Adrenal gland (tissue), 12 donors: ENCODE data around the gene SERTAD2. TPM values are rescaled to one million over a fixed set of nuclear protein-coding genes. Genes with fewer than 3 reads are reported as not detected.

Experiments
- DNase-seq, 7 donors: peaks; one replicate each; pipeline ENCODE4 v3.0.0-alpha.2; 2019 to 2020
- H3K27ac ChIP-seq, 5 donors: fragments of 200-600 bp; sonication (generic) in 4 of 5; 1 replicate in 3 of 5; 2 replicates in 2 of 5; pipeline versions ENCODE4 v1.5.1 to v1.8.0; 2016 to 2020; ENCODE audit warnings: mild to moderate bottlenecking in 1 of 5
- H3K27me3 ChIP-seq: fragments of 200-600 bp; 2 replicates; pipeline ENCODE4 v1.8.0; 2021
- H3K36me3 ChIP-seq, 2 donors: fragments of 200-600 bp; replicated peaks in 1 of 2; 1 replicate in 1 of 2; 2 replicates in 1 of 2; pipeline versions ENCODE4 v1.5.1 to v1.8.0; 2018 to 2022
- H3K4me1 ChIP-seq, 2 donors: fragments of 200-600 bp; replicated peaks in 1 of 2; 1 replicate in 1 of 2; 2 replicates in 1 of 2; pipeline versions ENCODE4 v1.5.1 to v1.8.0; 2018 to 2021
- H3K4me3 ChIP-seq, 4 donors: fragments of 200-600 bp; sonication (generic) in 3 of 4; one replicate each; pipeline ENCODE4 v1.5.1; 2016 to 2018
- H3K9me3 ChIP-seq, 3 donors: fragments of 200-600 bp; sonication (generic) in 1 of 3; replicated peaks in 1 of 3; 1 replicate in 2 of 3; 2 replicates in 1 of 3; pipeline versions ENCODE4 v1.5.1 to v1.8.0; 2016 to 2021
- CTCF ChIP-seq, 6 experiments: fragments of 450-650 bp in 4 of 6; fragments of 200-600 bp in 2 of 6; sonication (generic) in 1 of 6; IDR thresholded peaks; 1 replicate in 5 of 6; 2 replicates in 1 of 6; pipeline versions ENCODE4 v1.5.1 to v1.8.0; 2016 to 2021; ENCODE audit warnings: antibody characterized with exemption in 6 of 6, mild to moderate bottlenecking in 2 of 6, moderate library complexity in 1 of 6
- POLR2A ChIP-seq, 2 donors: fragments of 450-650 bp; IDR thresholded peaks; one replicate each; pipeline ENCODE4 v1.6.1; 2017; ENCODE audit warnings: antibody characterized with exemption in 2 of 2, mild to moderate bottlenecking in 2 of 2, moderate library complexity in 1 of 2
- WGBS, 4 donors: extraction: QIAGEN DNeasy Blood & Tissue Kit in 2 of 4; methylation state at CpG; one replicate each; pipeline versions ENCODE4 v1.1.5 to v1.1.7; 2013 to 2017; 5-methylcytosine and 5-hydroxymethylcytosine counted together
- intact Hi-C, 2 donors: fragments of 100-400 bp; cut with DNase I; formaldehyde crosslinking; loops; one replicate each; pipeline versions ENCODE4 v1.14.1 to v1.15.0; 2022 to 2023
- polyA plus RNA-seq, 3 donors: library from polyadenylated mRNA; stranded (reverse); fragments of 200-250 nt in 2 of 3; fragments of 350-450 nt in 1 of 3; fragmentation: Illumina TruSeq in 1 of 3; extraction: RNeasy Lipid Tissue Mini Kit (QIAGEN cat#74804) in 1 of 3; gene quantifications; one replicate each; pipeline ENCODE4 v1.2.3, GENCODE V29; 2013 to 2014
- total RNA-seq, 9 donors: library from RNA; depleted of rRNA in 4 of 9; stranded (reverse); fragments of >200 nt in 4 of 9; fragments of 120-200 nt in 1 of 9; fragmentation: NEBNext Ultra II Directional in 1 of 9; extraction: Animal tissue kit (Norgen Biotek cat#: 25700) in 1 of 9; gene quantifications; one replicate each; pipeline versions ENCODE4 v1.1.0 to v1.2.4, GENCODE V29; 2013 to 2023
- donor health status: healthy with polysubstance abuse.
- donor health status: Bipolar disorder and iron deficiency.
- donor health status: DM: yes; HTN: yes; CAD: no.
- donor health status: DM: no; HTN: no; CAD: no.
- donor health status: DM: no; HTN: no; CAD: no.
- donor health status: DM: yes; HTN: yes; CAD: no.

SERTAD2 gene
- total and polyA plus RNA-seq, 12 donors: 5.1 to 18.3 (median 11.3) TPM

GRCh38 chr2:64649626-64650025, 4.1 kb downstream of the SERTAD2 start:
- peak in 2 of 7 donors; percentile 24 to 56 for DNase-seq
- 67 to 75% (median 69%) methylated on average over 4 to 5 of the region's 5 CpGs for WGBS, 4 donors
- Histone ChIP-seq H3K27me3 (no peaks in the 10 kb centered on the region), H3K36me3 (no peaks in the 10 kb centered on the region), H3K4me3 (no peak overlapping the region), H3K4me1 (peaks cover 29 to 53% of the 10 kb centered on the region in 2 donors), H3K9me3 (no peaks in the 10 kb centered on the region), H3K27ac (peak overlapping the region in 3 of 5 donors; percentile 2 to 18 (median 10))
- intact Hi-C loops: loop anchor here (5.0 to 10.0 kb wide), 4 partner anchors 55 to 218 kb away; no protein-coding TSS in a partner anchor
- TF ChIP-seq POLR2A (IDR thresholded peaks at IDR 0.05): no peak

GRCh38 chr2:64649013-64649484, 4.7 kb downstream of the SERTAD2 start:
- no peak overlapping the region for H3K4me3 ChIP-seq
- intact Hi-C loops: loop anchor here (10.0 kb wide), 2 partner anchors 54 to 116 kb away; no protein-coding TSS in a partner anchor
- no peaks in the 10 kb centered on the region for H3K27me3 ChIP-seq
- peak in 4 of 7 donors; percentile 22 to 60 (median 50) for DNase-seq
- no peaks in the 10 kb centered on the region for H3K36me3 ChIP-seq
- H3K9me3 ChIP-seq: no peaks in the 10 kb centered on the region
- no peak for TF ChIP-seq POLR2A (IDR thresholded peaks at IDR 0.05)
- TF ChIP-seq CTCF (IDR thresholded peaks at IDR 0.05): no peak
- peaks cover 35 to 57% of the 10 kb centered on the region in 2 donors for H3K4me1 ChIP-seq
- WGBS, 4 donors: 44 to 76% (median 62%) methylated on average over 6 of the region's 6 CpGs
- H3K27ac ChIP-seq: peak overlapping the region in 3 of 5 donors; percentile 2 to 18 (median 10)

- Histone ChIP-seq H3K27ac (peak overlapping the region in 3 of 5 donors; percentile 11 to 94 (median 93)), H3K4me1 (peaks cover 37 to 72% of the 10 kb centered on the region in 2 donors), H3K4me3 (peak overlapping the region in 1 of 4 donors; percentile 59), H3K27me3 (no peaks in the 10 kb centered on the region), H3K36me3 (no peaks in the 10 kb centered on the region), H3K9me3 (no peaks in the 10 kb centered on the region)
- TF ChIP-seq POLR2A (IDR thresholded peaks at IDR 0.05) (no peak), CTCF (IDR thresholded peaks at IDR 0.05) (peak; percentile 83 to 97 (median 90))
- intact Hi-C loops: loop anchor here (2.0 to 10.0 kb wide), 3 partner anchors 51 to 219 kb away; no protein-coding TSS in a partner anchor
- DNase-seq: peak; percentile 71 to 94 (median 86)
- 7 to 10% (median 8%) methylated on average over 9 of the region's 9 CpGs for WGBS, 4 donors
These were observed 7.5 kb downstream of the SERTAD2 start for GRCh38 chr2:64646007-64646880.

GRCh38 chr2:64644458-64645382, 9.0 kb downstream of the SERTAD2 start:
- Histone ChIP-seq H3K27me3 (no peaks in the 10 kb centered on the region), H3K4me3 (peak overlapping the region in 2 of 4 donors; percentile 23 to 59), H3K9me3 (no peaks in the 10 kb centered on the region), H3K36me3 (no peaks in the 10 kb centered on the region), H3K4me1 (peaks cover 36 to 84% of the 10 kb centered on the region in 2 donors), H3K27ac (peak overlapping the region; percentile 69 to 94 (median 93))
- intact Hi-C loops: loop anchor here (10.0 kb wide), 2 partner anchors 50 to 120 kb away; no protein-coding TSS in a partner anchor
- 1 to 2% (median 2%) methylated on average over 19 to 31 of the region's 31 CpGs for WGBS, 4 donors
- TF ChIP-seq POLR2A (IDR thresholded peaks at IDR 0.05): peak; percentile 68 to 86
- TF ChIP-seq CTCF (IDR thresholded peaks at IDR 0.05): peak in 2 of 6 experiments; percentile 10 to 23
- DNase-seq: peak; percentile 60 to 90 (median 79)
